ENCODE measurements around the gene LYPD5.

The LYPD5 gene

GRCh38 chr19:43804432-43804831 is 2.2 kb upstream of the LYPD5 start:
- DNase-seq = no peak

- DNase-seq = no peak
Measured at GRCh38 chr19:43799502-43800142, 2.6 kb downstream of the LYPD5 start.

GRCh38 chr19:43798546-43799409 is 3.5 kb downstream of the LYPD5 start:
- DNase-seq = no peak

GRCh38 chr19:43798026-43798545 is 4.2 kb downstream of the LYPD5 start:
- DNase-seq = no peak

- DNase-seq = no peak
Measured at GRCh38 chr19:43797556-43797955, 4.7 kb downstream of the LYPD5 start.

GRCh38 chr19:43797118-43797517 is 5.1 kb downstream of the LYPD5 start:
- no peak for DNase-seq

GRCh38 chr19:43790587-43790986 is 11.7 kb downstream of the LYPD5 start:
- DNase-seq = no peak

- DNase-seq = no peak
Measured at GRCh38 chr19:43789029-43789428, 13.2 kb downstream of the LYPD5 start.

- no peak for DNase-seq
Measured at GRCh38 chr19:43786665-43787064, 15.6 kb downstream of the LYPD5 start.

- peak; percentile 26 to 52 for DNase-seq
Measured at GRCh38 chr19:43784981-43785808, 17.1 kb downstream of the LYPD5 start.

GRCh38 chr19:43784241-43784980 is 17.8 kb downstream of the LYPD5 start:
- no peak for DNase-seq

GRCh38 chr19:43783636-43784035 is 18.6 kb downstream of the LYPD5 start:
- no peak for DNase-seq

- no peak for DNase-seq
Measured at GRCh38 chr19:43782689-43783231, 19.5 kb downstream of the LYPD5 start.

- DNase-seq = no peak
Measured at GRCh38 chr19:43782311-43782660, 20.0 kb downstream of the LYPD5 start.

GRCh38 chr19:43781630-43782310 is 20.5 kb downstream of the LYPD5 start:
- no peak for DNase-seq

- DNase-seq = no peak
Measured at GRCh38 chr19:43780706-43781525, 21.3 kb downstream of the LYPD5 start, which contains the start of gene KCNN4. TSS of gene KCNN4 (minus strand) at chr19:43780973. CDS start at chr19:43780861, 112 bp downstream.

- no peak for DNase-seq
Measured at GRCh38 chr19:43779820-43780219, 22.4 kb downstream of the LYPD5 start.

- no peak for DNase-seq
Measured at GRCh38 chr19:43779147-43779819, 23.0 kb downstream of the LYPD5 start.

- DNase-seq = peak in 1 of 2 experiments; percentile 13
Measured at GRCh38 chr19:43778651-43779050, 23.6 kb downstream of the LYPD5 start.

GRCh38 chr19:43777163-43777695 is 25.0 kb downstream of the LYPD5 start:
- no peak for DNase-seq

All from NCI-H524 (cell line).